GM12878 (cell line): Measurements from ENCODE around the gene PAOX. TPM values are rescaled to one million over a fixed set of nuclear protein-coding genes. Genes with fewer than 3 reads are reported as not detected.

ENCODE experiments used
- CEBPB ChIP-seq, 2 experiments: fragments of 150-350 bp in 1 of 2; IDR thresholded peaks; 2 replicates each; pipeline ENCODE4 v1.6.1; 2012 to 2014; ENCODE audit warnings: low read depth in 2 of 2, low read length in 2 of 2, borderline replicate concordance in 1 of 2, inconsistent platforms in 1 of 2
- CHD1 ChIP-seq: IDR thresholded peaks from 2 replicates; pipeline ENCODE4 v1.6.1; 2012; ENCODE audit warnings: low read depth, low read length, improper control_type of control experiment
- GATAD2B ChIP-seq: fragments of 450-650 bp; conservative IDR thresholded peaks from 2 replicates; pipeline ENCODE4 v1.6.1; 2017; ENCODE audit warnings: low read depth, mild to moderate bottlenecking, moderate library complexity
- LARP7 ChIP-seq: fragments of 450-650 bp; IDR thresholded peaks from 2 replicates; pipeline ENCODE4 v1.6.1; 2017; ENCODE audit warnings: mild to moderate bottlenecking
- NFYA ChIP-seq: IDR thresholded peaks from 2 replicates; pipeline ENCODE4 v1.6.1; 2011; ENCODE audit warnings: low read depth, mild to moderate bottlenecking, low read length, improper control_type of control experiment, borderline replicate concordance
- SRF ChIP-seq, 2 experiments: IDR thresholded peaks; 2 replicates each; pipeline ENCODE4 v1.6.1; 2011; ENCODE audit warnings: low read depth in 2 of 2, low read length in 2 of 2, mild to moderate bottlenecking in 1 of 2, moderate library complexity in 1 of 2
- polyA plus RNA-seq, 11 experiments: library from polyadenylated mRNA; depleted of rRNA in 4 of 11; unstranded in 6 of 11; stranded (reverse) in 5 of 11; fragments of >200 nt; fragmentation: Nextera tagmentation in 4 of 11; fragmentation: Illumina TruSeq in 1 of 11; extraction: Ambion mirVana in 4 of 11; extraction: Trizol in 1 of 11; gene quantifications; 1 replicate in 1 of 11; 2 replicates in 10 of 11; pipeline versions ENCODE4 v1.2.1 to v1.2.3, GENCODE V29; 2011 to 2016; ENCODE audit warnings: inconsistent platforms in 2 of 11, missing spikeins in 2 of 11, low read depth in 1 of 11
- total RNA-seq, 4 experiments: library from RNA; depleted of rRNA in 3 of 4; stranded (reverse); fragments of >200 nt in 3 of 4; fragmentation: Illumina TruSeq in 1 of 4; extraction: Trizol in 1 of 4; gene quantifications; 2 replicates each; pipeline versions ENCODE4 v1.2.1 to v1.2.3, GENCODE V29; 2013 to 2021
- TF ChIP-seq, protein P1 (sequence below): fragments of 450-650 bp; IDR thresholded peaks from 2 replicates; pipeline ENCODE4 v1.6.1; 2017; ENCODE audit warnings: mild to moderate bottlenecking, moderate library complexity
- TF ChIP-seq, protein P2 (sequence below): fragments of 450-650 bp; IDR thresholded peaks from 2 replicates; pipeline ENCODE4 v1.6.1; 2018; ENCODE audit warnings: borderline replicate concordance, mild to moderate bottlenecking; ENCODE audit not compliant: partially characterized antibody
- TF ChIP-seq, protein P3 (sequence below): IDR thresholded peaks from 2 replicates; pipeline ENCODE4 v1.6.1; 2012; ENCODE audit warnings: mild to moderate bottlenecking, low read depth, low read length
- TF ChIP-seq, protein P4 (sequence below): fragments of 450-650 bp; IDR thresholded peaks from 2 replicates; pipeline ENCODE4 v1.6.1; 2017; ENCODE audit warnings: mild to moderate bottlenecking, low read depth, inconsistent platforms; ENCODE audit not compliant: poor library complexity, severe bottlenecking
- TF ChIP-seq, protein P5 (sequence below): fragments of 150-350 bp; IDR thresholded peaks from 2 replicates; pipeline ENCODE4 v1.6.1; 2016; ENCODE audit warnings: low read depth, low read length

Gene PAOX
- total and polyA plus RNA-seq, 10 of the 15 experiments (the other 5 are each of a cell fraction or from before 2014, with no cell fraction given): 1.2 to 22.2 (median 10.5) TPM

DNA sequence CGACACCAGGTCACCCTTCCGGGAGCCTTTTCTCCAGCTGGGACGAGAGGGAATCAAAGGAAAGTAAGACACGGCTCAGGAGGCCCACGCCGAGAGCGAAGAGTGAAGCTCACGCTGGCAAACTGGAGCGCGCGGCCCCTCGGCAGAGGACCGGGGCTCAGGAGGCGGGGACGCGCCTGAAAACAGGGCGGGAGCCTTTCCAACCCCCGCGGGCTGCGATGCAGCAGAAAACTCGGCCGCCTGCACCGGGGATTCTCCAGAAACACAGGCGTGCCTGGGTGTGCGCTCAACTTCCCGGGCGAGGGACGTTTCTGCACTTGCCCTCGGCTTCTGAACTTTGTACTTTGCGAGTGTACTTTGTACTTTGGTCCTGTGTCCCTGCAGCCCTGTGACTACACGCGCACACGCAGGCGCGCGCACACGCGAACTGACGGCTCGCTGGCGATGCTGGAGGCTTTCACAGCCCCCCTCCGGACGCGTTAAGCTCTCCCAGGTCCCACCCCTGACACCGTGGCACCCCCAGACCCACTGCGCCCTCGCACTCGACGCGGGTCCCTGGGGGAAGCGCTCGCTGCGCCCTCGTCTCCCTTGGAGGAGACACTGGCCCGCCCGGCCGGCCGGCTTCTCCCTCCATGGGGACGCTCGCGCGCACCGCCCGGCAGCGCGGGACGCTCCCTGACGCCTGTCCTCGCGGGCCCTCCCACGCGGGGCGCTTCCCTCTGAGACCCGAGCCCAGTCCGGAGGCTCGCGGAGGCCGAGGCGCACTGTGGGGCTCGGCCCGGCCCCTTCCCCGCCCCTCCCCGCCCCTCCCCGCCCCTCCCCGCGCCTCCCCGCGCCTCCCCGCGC is 588 bp upstream of the PAOX start (continued):
- TF ChIP-seq, protein P1, sequence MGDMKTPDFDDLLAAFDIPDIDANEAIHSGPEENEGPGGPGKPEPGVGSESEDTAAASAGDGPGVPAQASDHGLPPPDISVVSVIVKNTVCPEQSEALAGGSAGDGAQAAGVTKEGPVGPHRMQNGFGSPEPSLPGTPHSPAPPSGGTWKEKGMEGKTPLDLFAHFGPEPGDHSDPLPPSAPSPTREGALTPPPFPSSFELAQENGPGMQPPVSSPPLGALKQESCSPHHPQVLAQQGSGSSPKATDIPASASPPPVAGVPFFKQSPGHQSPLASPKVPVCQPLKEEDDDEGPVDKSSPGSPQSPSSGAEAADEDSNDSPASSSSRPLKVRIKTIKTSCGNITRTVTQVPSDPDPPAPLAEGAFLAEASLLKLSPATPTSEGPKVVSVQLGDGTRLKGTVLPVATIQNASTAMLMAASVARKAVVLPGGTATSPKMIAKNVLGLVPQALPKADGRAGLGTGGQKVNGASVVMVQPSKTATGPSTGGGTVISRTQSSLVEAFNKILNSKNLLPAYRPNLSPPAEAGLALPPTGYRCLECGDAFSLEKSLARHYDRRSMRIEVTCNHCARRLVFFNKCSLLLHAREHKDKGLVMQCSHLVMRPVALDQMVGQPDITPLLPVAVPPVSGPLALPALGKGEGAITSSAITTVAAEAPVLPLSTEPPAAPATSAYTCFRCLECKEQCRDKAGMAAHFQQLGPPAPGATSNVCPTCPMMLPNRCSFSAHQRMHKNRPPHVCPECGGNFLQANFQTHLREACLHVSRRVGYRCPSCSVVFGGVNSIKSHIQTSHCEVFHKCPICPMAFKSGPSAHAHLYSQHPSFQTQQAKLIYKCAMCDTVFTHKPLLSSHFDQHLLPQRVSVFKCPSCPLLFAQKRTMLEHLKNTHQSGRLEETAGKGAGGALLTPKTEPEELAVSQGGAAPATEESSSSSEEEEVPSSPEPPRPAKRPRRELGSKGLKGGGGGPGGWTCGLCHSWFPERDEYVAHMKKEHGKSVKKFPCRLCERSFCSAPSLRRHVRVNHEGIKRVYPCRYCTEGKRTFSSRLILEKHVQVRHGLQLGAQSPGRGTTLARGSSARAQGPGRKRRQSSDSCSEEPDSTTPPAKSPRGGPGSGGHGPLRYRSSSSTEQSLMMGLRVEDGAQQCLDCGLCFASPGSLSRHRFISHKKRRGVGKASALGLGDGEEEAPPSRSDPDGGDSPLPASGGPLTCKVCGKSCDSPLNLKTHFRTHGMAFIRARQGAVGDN: 0 out of 2 replicates have a peak, but pooled peaks have one; percentile 24
- TF ChIP-seq CEBPB (IDR thresholded peaks at IDR 0.05; ENCODE audit: borderline replicate concordance in 1 of 2, low read depth in 2 of 2, low read length in 2 of 2): no peak
- TF ChIP-seq GATAD2B: peak; percentile 68
- no peak for TF ChIP-seq NFYA
- no peak for TF ChIP-seq CHD1
- no peak for TF ChIP-seq SRF (IDR thresholded peaks at IDR 0.05; ENCODE audit: low read depth in 2 of 2, low read length in 2 of 2)
- TF ChIP-seq, protein P2, sequence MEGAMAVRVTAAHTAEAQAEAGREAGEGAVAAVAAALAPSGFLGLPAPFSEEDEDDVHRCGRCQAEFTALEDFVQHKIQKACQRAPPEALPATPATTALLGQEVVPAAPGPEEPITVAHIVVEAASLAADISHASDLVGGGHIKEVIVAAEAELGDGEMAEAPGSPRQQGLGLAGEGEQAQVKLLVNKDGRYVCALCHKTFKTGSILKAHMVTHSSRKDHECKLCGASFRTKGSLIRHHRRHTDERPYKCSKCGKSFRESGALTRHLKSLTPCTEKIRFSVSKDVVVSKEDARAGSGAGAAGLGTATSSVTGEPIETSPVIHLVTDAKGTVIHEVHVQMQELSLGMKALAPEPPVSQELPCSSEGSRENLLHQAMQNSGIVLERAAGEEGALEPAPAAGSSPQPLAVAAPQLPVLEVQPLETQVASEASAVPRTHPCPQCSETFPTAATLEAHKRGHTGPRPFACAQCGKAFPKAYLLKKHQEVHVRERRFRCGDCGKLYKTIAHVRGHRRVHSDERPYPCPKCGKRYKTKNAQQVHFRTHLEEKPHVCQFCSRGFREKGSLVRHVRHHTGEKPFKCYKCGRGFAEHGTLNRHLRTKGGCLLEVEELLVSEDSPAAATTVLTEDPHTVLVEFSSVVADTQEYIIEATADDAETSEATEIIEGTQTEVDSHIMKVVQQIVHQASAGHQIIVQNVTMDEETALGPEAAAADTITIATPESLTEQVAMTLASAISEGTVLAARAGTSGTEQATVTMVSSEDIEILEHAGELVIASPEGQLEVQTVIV: no peak
- TF ChIP-seq, protein P3, sequence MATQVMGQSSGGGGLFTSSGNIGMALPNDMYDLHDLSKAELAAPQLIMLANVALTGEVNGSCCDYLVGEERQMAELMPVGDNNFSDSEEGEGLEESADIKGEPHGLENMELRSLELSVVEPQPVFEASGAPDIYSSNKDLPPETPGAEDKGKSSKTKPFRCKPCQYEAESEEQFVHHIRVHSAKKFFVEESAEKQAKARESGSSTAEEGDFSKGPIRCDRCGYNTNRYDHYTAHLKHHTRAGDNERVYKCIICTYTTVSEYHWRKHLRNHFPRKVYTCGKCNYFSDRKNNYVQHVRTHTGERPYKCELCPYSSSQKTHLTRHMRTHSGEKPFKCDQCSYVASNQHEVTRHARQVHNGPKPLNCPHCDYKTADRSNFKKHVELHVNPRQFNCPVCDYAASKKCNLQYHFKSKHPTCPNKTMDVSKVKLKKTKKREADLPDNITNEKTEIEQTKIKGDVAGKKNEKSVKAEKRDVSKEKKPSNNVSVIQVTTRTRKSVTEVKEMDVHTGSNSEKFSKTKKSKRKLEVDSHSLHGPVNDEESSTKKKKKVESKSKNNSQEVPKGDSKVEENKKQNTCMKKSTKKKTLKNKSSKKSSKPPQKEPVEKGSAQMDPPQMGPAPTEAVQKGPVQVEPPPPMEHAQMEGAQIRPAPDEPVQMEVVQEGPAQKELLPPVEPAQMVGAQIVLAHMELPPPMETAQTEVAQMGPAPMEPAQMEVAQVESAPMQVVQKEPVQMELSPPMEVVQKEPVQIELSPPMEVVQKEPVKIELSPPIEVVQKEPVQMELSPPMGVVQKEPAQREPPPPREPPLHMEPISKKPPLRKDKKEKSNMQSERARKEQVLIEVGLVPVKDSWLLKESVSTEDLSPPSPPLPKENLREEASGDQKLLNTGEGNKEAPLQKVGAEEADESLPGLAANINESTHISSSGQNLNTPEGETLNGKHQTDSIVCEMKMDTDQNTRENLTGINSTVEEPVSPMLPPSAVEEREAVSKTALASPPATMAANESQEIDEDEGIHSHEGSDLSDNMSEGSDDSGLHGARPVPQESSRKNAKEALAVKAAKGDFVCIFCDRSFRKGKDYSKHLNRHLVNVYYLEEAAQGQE: no peak
- peak; percentile 67 for TF ChIP-seq LARP7
- TF ChIP-seq, protein P4, sequence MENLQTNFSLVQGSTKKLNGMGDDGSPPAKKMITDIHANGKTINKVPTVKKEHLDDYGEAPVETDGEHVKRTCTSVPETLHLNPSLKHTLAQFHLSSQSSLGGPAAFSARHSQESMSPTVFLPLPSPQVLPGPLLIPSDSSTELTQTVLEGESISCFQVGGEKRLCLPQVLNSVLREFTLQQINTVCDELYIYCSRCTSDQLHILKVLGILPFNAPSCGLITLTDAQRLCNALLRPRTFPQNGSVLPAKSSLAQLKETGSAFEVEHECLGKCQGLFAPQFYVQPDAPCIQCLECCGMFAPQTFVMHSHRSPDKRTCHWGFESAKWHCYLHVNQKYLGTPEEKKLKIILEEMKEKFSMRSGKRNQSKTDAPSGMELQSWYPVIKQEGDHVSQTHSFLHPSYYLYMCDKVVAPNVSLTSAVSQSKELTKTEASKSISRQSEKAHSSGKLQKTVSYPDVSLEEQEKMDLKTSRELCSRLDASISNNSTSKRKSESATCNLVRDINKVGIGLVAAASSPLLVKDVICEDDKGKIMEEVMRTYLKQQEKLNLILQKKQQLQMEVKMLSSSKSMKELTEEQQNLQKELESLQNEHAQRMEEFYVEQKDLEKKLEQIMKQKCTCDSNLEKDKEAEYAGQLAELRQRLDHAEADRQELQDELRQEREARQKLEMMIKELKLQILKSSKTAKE: no peak
- TF ChIP-seq, protein P5, sequence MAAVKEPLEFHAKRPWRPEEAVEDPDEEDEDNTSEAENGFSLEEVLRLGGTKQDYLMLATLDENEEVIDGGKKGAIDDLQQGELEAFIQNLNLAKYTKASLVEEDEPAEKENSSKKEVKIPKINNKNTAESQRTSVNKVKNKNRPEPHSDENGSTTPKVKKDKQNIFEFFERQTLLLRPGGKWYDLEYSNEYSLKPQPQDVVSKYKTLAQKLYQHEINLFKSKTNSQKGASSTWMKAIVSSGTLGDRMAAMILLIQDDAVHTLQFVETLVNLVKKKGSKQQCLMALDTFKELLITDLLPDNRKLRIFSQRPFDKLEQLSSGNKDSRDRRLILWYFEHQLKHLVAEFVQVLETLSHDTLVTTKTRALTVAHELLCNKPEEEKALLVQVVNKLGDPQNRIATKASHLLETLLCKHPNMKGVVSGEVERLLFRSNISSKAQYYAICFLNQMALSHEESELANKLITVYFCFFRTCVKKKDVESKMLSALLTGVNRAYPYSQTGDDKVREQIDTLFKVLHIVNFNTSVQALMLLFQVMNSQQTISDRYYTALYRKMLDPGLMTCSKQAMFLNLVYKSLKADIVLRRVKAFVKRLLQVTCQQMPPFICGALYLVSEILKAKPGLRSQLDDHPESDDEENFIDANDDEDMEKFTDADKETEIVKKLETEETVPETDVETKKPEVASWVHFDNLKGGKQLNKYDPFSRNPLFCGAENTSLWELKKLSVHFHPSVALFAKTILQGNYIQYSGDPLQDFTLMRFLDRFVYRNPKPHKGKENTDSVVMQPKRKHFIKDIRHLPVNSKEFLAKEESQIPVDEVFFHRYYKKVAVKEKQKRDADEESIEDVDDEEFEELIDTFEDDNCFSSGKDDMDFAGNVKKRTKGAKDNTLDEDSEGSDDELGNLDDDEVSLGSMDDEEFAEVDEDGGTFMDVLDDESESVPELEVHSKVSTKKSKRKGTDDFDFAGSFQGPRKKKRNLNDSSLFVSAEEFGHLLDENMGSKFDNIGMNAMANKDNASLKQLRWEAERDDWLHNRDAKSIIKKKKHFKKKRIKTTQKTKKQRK: no peak
